GM11168 (cell line): Measurements from ENCODE around the gene NT5C2.
"Not testable (repeated sequence)": the region's sequence is repeated elsewhere in the genome, so short reads cannot be mapped to it uniquely, and the experiment has no call there.

ENCODE experiments used
- in situ Hi-C: fragments of 300-500 bp; cut with MboI; formaldehyde crosslinking; loops from one replicate; pipeline ENCODE4 v1.12.0; 2022; ENCODE audit warnings: low sequenced_read_pairs; ENCODE audit not compliant: unreplicated experiment

Gene NT5C2

GRCh38 chr10:103069453-103070331, 123.4 kb downstream of the NT5C2 start:
- in situ Hi-C loops, result no loop called here

DNA sequence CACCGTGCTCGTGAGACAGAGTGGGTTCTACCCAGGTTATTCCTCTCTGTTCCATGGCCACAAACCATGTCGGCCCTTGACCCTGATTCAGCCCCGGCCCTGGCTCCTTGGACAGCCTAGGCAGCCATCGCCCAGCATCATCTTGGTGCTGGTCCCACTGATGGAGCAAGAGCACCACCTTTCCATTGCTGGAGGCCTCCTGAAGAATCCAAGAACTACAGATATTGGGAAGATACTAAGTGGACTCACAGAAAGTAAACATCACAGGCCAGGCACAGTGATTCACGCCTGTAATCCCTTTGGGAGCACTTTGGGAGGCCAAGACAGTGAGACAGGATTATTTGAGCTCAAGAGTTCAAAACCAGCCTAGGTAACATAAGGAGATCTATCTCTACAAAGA, 125.1 kb downstream of the NT5C2 start:
- in situ Hi-C loops, result no loop called here

DNA sequence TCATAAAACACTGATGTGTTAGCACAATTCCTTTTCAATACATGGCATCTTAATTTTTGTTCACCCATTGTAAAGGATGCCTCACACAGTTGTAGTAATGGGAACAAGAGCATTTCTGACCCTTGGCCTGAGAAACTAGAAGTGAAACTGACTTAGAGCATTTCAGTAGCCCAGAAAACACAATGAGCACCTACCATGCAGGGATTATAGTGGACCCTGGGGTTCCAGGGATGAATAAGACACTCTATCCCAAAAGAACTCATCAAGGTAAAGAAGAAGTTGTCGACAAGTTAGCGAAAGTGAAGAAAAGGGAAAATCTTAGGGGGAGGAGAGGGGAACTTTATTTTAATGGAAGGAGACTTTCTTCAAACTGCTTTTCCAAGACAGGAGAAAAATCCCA, 125.6 kb downstream of the NT5C2 start:
- in situ Hi-C loops, result no loop called here

- in situ Hi-C loops, result not testable (repeated sequence)
Observed at GRCh38 chr10:103067099-103067477, 126.0 kb downstream of the NT5C2 start.

GRCh38 chr10:103066141-103067098, 126.7 kb downstream of the NT5C2 start:
- in situ Hi-C loops, result no loop called here

DNA sequence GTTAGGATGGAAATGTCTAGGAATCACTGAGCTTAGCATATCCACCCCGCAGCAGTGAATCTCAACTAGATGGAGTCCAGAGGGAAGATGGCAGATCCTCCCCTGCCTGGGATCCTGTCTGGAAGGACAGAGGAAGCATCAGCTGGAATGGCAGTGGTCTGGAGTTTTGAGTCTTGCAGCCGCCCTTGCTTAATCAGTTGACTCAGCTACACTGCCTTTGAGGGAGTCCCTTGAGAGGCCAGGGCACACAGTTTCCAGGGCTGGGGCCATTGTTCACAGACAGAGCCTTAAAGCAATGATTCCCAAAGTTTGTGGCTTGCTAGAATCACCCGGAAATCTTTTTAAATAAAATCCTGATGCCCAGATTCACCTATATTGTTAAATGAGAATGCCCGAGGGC, 128.1 kb downstream of the NT5C2 start:
- in situ Hi-C loops, result no loop called here

- in situ Hi-C loops, result no loop called here
Observed at GRCh38 chr10:103062854-103063590, 130.1 kb downstream of the NT5C2 start.

DNA sequence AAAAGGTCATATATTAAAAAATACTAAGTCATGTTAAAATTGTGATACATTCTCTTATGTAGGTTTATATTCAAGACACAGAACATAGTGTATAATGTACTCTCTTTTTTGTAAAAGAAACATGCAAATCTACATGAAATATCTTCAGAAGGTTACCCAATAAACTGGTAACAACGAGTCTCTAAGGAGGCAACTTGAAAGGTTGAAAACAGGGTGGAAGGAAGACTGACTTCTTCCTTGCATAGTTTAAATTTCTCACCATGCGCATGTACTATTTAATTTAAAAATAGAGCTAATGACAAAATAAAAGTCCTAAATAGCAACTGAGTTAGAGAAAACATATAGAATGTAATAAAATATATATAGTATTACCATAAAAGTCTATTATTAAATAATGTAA, 132.5 kb downstream of the NT5C2 start:
- in situ Hi-C loops, result no loop called here

GRCh38 chr10:103058034-103058433, 135.0 kb downstream of the NT5C2 start:
- in situ Hi-C loops, result no loop called here

DNA sequence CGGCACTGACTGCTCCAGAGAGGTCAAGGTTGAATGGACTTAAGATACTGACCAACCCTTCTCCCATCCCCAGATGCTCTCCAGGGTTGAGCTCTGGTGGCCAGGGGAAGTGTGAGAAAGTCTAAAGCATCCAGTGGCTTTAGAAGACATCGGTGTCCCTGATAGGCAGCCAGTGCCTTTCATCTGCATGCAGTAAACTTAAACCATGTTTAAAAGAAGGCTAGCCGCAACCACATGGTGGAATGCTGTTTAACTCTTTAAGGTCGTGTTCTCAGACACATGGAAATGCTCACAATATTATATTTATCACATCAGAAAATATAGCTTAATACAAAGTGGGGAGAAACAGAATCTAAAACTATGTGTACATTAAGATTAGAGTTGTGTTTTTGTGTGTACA, 138.0 kb downstream of the NT5C2 start:
- in situ Hi-C loops, result no loop called here

DNA sequence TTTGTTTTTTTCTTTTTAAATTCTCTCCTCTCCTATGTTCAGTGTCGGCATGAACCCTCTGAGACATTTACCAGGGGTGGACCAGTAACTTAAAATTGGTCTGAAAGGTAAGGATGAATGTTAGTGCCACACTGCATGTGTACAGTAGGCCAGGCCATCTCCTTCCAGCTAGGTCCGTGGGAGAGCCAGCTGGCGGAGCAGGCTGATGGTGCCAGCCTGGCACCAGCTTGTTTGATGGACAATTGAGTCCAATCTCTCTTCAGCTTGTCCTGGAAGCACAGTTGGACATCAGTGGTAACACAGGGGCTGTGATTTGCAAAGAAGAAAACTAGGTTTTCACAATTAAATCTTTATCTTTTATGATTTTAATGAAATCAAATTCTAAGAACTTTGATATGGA, 138.5 kb downstream of the NT5C2 start:
- in situ Hi-C loops, result loop anchor here (5.0 kb wide), 1 partner anchor 132 kb away; no protein-coding TSS in a partner anchor

DNA sequence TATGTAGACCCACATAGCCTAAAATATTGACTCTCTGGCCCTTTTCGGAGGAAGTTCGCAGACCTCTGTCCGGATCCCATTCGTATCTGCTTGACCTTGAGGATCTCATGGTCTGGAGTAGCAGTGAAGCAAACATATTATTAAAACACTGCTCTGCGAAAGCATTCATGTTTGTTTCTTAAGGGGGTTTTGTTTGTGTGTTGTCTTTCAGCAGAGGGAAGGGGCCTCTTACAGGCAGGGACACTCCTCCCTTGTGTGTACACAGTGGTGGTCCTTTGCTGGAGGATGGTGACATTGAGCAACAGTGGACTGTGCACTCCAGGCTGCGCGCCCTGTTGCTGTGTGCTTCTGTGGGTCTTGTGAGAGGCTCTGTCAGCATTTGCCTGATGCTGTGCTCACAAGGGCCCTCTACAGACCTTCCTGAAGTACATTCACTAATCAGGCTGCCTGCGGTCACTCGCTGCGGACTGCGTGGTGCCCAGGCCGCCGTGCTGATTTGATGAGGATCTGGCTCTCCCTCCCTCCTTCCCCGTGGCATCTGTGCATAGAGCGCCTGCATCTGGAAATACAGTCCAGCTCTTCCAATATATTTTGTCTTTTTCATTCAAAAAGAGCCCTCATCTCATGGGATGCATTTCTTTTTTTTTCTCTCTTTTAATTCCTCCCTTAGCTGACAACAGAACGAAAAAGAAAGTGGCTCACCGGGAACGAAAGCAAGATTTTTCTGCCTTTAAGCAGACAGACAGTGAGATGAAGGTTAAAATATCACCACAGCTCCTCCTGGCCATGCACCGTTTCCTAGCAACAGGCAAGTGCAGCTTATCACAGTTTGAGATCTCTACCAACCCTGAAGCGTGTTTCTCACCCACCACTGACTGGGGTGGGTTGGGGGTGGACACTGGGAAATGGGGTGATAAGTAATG, 139.2 kb downstream of the NT5C2 start:
- in situ Hi-C loops, result loop anchor here (5.0 kb wide), 1 partner anchor 132 kb away; no protein-coding TSS in a partner anchor

DNA sequence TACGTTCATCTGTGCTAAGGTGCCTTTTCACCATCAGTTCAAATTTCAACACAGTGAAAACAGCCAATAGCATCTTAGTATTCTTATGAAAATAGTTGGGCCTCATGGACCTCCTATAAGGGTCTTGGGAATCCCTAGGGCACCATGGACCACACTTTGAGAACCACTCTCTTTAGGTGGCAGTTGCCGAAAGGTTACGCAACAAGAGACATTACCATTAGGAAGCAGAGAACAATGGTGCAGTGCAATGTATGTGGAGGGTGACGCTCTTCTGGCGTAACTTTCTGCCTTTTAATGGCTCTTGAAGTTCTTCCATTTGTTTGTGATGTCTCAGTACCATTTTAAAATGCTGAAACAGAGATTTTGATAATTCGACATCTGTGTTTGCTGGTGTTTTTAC, 143.8 kb downstream of the NT5C2 start:
- in situ Hi-C loops, result no loop called here

DNA sequence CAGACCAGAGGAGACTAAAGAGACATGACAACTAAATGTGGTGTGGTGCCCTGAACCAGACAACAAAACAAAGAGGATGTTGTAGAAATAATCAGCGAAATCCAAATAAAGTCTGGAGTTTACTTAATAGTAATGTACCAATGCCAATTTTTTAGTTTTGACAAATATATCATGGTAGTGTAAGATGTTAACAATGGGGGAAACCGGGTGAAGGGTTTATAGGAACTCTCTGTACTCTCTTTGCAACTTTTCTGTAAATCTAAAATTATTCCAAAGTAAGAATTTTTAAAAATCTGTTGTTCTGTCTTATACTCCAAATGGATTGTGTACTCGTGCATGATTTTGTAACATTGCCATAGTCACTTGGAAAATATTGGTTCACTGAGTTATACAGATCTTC, 145.7 kb downstream of the NT5C2 start:
- in situ Hi-C loops, result no loop called here

DNA sequence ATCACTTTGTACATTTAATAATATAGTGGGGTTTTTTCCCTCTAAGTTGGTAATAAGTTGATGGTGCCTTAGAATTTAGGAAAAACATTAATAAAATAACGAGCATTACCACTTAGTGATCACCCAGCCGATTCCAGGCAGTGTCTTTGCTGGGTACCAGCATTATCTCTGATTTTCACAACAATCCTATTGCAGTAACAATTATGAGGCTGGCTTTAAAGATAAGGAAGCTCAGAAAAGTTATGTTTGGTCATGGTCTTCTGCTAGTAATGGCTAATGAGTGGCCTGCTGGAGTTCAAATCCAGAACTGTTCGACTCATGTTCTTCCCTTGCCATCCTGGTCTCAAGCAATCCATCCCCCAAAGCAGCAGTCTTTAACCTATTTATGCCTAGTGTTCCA, 147.1 kb downstream of the NT5C2 start:
- in situ Hi-C loops, result no loop called here

DNA sequence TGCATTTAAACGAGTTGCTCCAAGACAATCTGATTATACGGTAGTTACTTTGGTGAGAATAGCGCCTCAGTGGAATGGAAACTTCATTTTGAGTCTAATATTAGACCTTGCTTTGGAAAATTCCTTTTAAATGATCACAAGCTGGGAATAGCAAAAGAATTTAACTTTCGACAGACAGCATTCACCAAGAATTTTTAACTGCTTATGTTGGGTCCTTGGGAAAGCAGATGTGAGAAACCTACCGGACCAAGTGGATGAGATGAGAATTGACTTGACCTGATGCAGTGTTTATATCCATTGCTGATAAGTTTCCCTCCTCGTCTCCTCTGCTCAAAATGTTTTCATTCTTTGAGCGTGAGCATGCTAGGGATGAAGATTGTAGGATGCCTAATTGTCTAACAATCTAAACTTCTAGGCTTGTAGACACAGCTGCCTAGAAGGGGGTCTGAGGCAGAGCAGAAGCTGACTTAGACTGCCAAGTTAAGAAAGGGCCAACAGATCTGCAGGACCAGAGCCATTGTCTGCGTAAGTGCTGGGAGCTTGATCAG, 148.1 kb downstream of the NT5C2 start:
- in situ Hi-C loops, result no loop called here

GRCh38 chr10:103042908-103043307, 150.2 kb downstream of the NT5C2 start:
- in situ Hi-C loops, result no loop called here

DNA sequence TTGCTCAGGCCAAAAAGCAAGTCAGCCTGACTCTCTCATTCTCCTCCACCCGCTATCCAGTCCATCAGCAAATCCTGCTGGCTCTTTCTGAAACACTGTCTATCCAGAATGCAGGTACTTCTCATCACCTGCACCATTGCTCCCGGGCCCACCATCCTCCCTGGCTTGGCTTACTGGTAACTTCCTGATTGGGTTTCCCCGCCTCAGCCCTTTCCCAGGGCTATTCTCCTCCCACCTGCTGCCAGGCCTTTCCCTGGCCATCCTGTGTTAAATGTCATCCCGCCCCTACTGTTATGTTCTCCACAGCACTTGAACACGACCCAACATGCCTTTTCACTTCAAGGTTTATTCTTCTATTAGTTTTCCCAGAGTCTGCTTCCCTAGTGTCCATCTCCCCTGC, 150.9 kb downstream of the NT5C2 start:
- in situ Hi-C loops, result no loop called here

DNA sequence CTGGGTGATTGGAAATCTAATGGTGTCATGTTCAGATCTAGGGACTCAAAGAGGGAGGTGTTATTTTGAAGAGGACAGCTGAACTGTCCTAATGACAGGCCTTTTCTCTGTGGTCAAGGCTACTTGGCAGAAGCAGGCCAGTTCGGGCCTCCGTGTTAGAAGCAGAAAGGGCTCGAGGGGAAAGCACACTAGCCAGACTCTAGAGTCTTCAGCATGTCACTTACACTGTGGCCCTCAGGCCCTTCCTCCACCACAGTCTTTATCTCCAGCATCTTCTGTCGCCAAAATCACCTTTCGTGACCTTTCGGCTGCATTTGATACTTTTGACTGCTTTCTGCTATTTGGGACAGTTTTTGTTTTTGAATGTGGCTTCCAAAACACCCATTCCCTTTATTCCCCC, 151.7 kb downstream of the NT5C2 start:
- in situ Hi-C loops, result no loop called here
